ENCODE data around the gene LRRTM4.

GRCh38 chr2:77397763-77398162 is 124.4 kb downstream of the LRRTM4 start:
- TF ChIP-seq CTCF (IDR thresholded peaks at IDR 0.05), result no peak
- no peak for TF ChIP-seq YY1 (IDR thresholded peaks at IDR 0.05; ENCODE audit: low read depth)

Measured in SK-N-SH (cell line).